Melanocyte of skin (primary cell): ENCODE data around the gene LYL1. TPM values are rescaled to one million over a fixed set of nuclear protein-coding genes. Genes with fewer than 3 reads are reported as not detected.

ENCODE experiments used
- total RNA-seq, 2 donors: library from RNA; depleted of rRNA; stranded (reverse); fragments of >200 nt; gene quantifications; 2 replicates each; pipeline ENCODE4 v1.2.3, GENCODE V29; 2012

The LYL1 gene
- 1 to 10 TPM; 4.8 to 7.0 TPM for total RNA-seq

GRCh38 chr19:13102666-13103580, at the start of gene LYL1:
LYL1 (minus strand) TSS chr19:13102858; CDS start chr19:13101171, 1,687 bp downstream.

GRCh38 chr19:13150187-13150930, 47.7 kb upstream of the LYL1 start, which contains the start of the genes IER2 and STX10:
IER2 (plus strand) TSS chr19:13150411; CDS start chr19:13153187, 2,776 bp downstream.
STX10 (minus strand) TSS chr19:13150375; CDS start chr19:13150173, 202 bp downstream.

GRCh38 chr19:13117772-13118423, 15.2 kb upstream of the LYL1 start, which contains the start of gene NACC1:
NACC1 (plus strand) TSS chr19:13118264; CDS start chr19:13135208, 16,944 bp downstream.

DNA sequence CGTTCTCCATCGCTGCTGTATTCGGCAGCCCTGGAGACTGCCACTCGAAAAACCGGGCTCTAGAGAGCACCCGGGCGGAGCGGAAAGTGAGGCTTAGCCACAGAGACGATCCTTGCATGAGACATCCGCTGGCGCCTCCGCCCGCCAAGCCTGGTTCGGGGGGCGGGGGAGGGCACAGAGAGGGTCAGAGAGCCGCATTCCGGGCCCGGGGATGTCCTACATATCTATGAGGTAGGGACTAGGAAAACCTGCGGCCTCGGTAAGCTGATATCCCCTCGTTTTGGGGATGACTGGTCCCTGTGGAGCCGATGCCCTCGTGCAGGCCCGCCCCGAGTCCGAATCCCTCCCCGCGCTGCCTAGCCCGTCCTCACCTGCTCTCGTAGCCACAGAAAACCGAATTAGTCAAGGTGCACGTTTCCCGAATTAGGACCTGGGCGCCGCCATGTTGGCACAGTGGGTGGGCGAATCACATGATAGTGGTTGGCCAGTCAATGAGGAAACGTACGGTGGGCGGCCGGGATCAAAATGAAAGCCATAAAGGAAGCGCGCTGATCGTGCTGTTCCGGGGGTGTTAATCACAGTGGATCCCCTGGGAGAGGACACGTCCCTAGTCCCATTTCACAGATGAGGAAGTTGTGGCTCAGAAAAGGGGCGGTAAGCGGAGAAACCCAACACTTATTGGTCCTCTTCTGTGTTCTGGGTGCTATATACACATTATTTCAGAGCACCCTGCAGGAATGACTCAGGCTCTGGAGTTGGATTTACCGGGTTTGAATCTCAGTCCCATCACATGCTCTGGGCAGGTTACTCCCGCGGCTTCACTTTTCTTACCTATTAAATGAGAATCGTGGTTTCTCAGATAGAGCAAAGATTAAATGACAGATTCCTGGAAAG, 13.9 kb upstream of the LYL1 start, which contains the start of gene TRMT1:
TRMT1 (minus strand) TSS at position 459 of the 894 bp plus-strand sequence; CDS start at position 118, 341 bp downstream.

Other genes starting within 250 kb of the LYL1 start
- gene DNASE2, start 221.4 kb downstream of the LYL1 start, total RNA-seq: 10 to 100 TPM; 28.0 to 42.3 TPM
- gene KLF1, start 215.7 kb downstream of the LYL1 start, total RNA-seq: under 1 TPM in 1 of 2 donors, not detected in 1; under 0.01 TPM
- 10 to 100 TPM; 41.0 to 59.6 TPM for gene GCDH, start 211.7 kb downstream of the LYL1 start, total RNA-seq
- under 1 TPM in 1 of 2 donors, not detected in 1; 0.69 TPM for gene SYCE2, start 183.6 kb downstream of the LYL1 start, total RNA-seq
- 100 to 1,000 TPM in 1 of 2 donors, 10 to 100 TPM in 1; 77.4 to 131 TPM for gene FARSA, start 169.1 kb downstream of the LYL1 start, total RNA-seq
- 1,000 to 10,000 TPM; 1,570 to 2,282 TPM for gene CALR, start 164.2 kb downstream of the LYL1 start, total RNA-seq
- gene RAD23A, start 157.0 kb downstream of the LYL1 start, total RNA-seq: 100 to 1,000 TPM; 146 to 147 TPM
- 10 to 100 TPM; 20.3 to 21.3 TPM for gene GADD45GIP1, start 145.6 kb downstream of the LYL1 start, total RNA-seq
- gene DAND5, start 133.3 kb downstream of the LYL1 start, total RNA-seq: not detected
- gene NFIX, start 107.4 kb downstream of the LYL1 start, total RNA-seq: 10 to 100 TPM; 19.6 to 27.2 TPM
- gene TRMT1, start 13.9 kb upstream of the LYL1 start, total RNA-seq: 10 to 100 TPM; 21.7 to 35.0 TPM
- gene NACC1, start 15.4 kb upstream of the LYL1 start, total RNA-seq: 10 to 100 TPM; 51.6 to 76.9 TPM
- 10 to 100 TPM; 43.7 to 68.3 TPM for gene STX10, start 47.5 kb upstream of the LYL1 start, total RNA-seq
- gene IER2, start 47.6 kb upstream of the LYL1 start, total RNA-seq: 10 to 100 TPM in 1 of 2 donors, 1 to 10 TPM in 1; 6.5 to 17.6 TPM